PC-9 (cell line): ENCODE data around the gene BCR. TPM values are rescaled to one million over a fixed set of nuclear protein-coding genes. Genes with fewer than 3 reads are reported as not detected.

Experiments
- BruUV-seq: library from RNA; stranded (reverse); fragments of 400-500 nt; replicated peaks from 2 replicates; lab custom pipeline; 2021; lab: Mats Ljungman, UMichigan
- CTCF ChIA-PET: fragments of 300-600 bp; sonication (Branson Sonifier 250); formaldehyde crosslinking; loops from one replicate; lab custom pipeline; 2022; ENCODE audit warnings: antibody characterized with exemption; lab: Charles Lee
- POLR2A ChIA-PET: fragments of 300-600 bp; sonication (Branson Sonifier 250); formaldehyde crosslinking; loops from one replicate; lab custom pipeline; 2022; ENCODE audit warnings: antibody characterized with exemption; ENCODE audit not compliant: unreplicated experiment; lab: Charles Lee
- DNase-seq, 2 experiments: peaks; one replicate each; pipeline versions ENCODE4 v3.0.0 to v3.0.0-alpha.2; 2015 to 2022; ENCODE audit warnings: mixed read lengths in 1 of 2
- H2AFZ ChIP-seq: fragments of 200-600 bp; sonication (generic); 2 replicates; pipeline ENCODE4 v1.8.1; 2017; ENCODE audit warnings: antibody characterized with exemption
- H3F3A ChIP-seq: fragments of 200-600 bp; sonication (generic); 2 replicates; pipeline ENCODE4 v1.8.1; 2017; ENCODE audit warnings: antibody characterized with exemption, mild to moderate bottlenecking, low read depth; ENCODE audit not compliant: insufficient read depth
- H3K27ac ChIP-seq: fragments of 200-600 bp; sonication (generic); 2 replicates; pipeline ENCODE4 v1.6.1; 2016; ENCODE audit warnings: mixed run types
- H3K27me3 ChIP-seq: fragments of 200-600 bp; sonication (generic); 2 replicates; pipeline ENCODE4 v1.6.1; 2016; ENCODE audit warnings: low read depth, mixed run types; ENCODE audit not compliant: insufficient read depth
- H3K36me3 ChIP-seq: fragments of 200-600 bp; sonication (generic); 2 replicates; pipeline ENCODE4 v1.6.1; 2016; ENCODE audit warnings: low read depth, mixed run types
- H3K4me1 ChIP-seq: fragments of 200-600 bp; sonication (generic); replicated peaks from 2 replicates; pipeline ENCODE4 v1.6.1; 2016; ENCODE audit warnings: mixed run types; ENCODE audit not compliant: insufficient read depth
- H3K4me2 ChIP-seq: fragments of 200-600 bp; sonication (generic); 2 replicates; pipeline ENCODE4 v1.6.1; 2017; ENCODE audit warnings: mixed run types
- H3K4me3 ChIP-seq: fragments of 200-600 bp; sonication (generic); 2 replicates; pipeline ENCODE4 v1.6.1; 2016; ENCODE audit warnings: mixed run types
- H3K79me2 ChIP-seq: fragments of 200-600 bp; sonication (generic); 2 replicates; pipeline ENCODE4 v1.6.1; 2017; ENCODE audit warnings: low read depth, mixed run types
- H3K9me2 ChIP-seq: fragments of 200-600 bp; sonication (generic); 2 replicates; pipeline ENCODE4 v1.8.1; 2017; ENCODE audit warnings: mild to moderate bottlenecking; ENCODE audit not compliant: insufficient read depth
- H3K9me3 ChIP-seq: fragments of 200-600 bp; sonication (generic); 2 replicates; pipeline ENCODE4 v1.8.1; 2016; ENCODE audit warnings: low read depth; ENCODE audit not compliant: insufficient read depth
- H4K20me1 ChIP-seq: fragments of 200-600 bp; sonication (generic); 2 replicates; pipeline ENCODE4 v1.8.1; 2017; ENCODE audit not compliant: insufficient read depth
- EZH2 ChIP-seq: fragments of 200-600 bp; sonication (generic); IDR thresholded peaks from 2 replicates; pipeline ENCODE4 v1.8.0; 2017; ENCODE audit warnings: antibody characterized with exemption, low read depth
- intact Hi-C: fragments of 100-400 bp; cut with micrococcal nuclease; formaldehyde crosslinking; loops from one replicate; pipeline ENCODE4 v1.10.0; 2022; ENCODE audit not compliant: unreplicated experiment
- total RNA-seq: library from RNA; stranded (reverse); gene quantifications from 2 replicates; pipeline ENCODE4 v1.2.3, GENCODE V29; 2021
- TF ChIP-seq, protein P1 (sequence below): fragments of 200-600 bp; sonication (generic); conservative IDR thresholded peaks from 2 replicates; pipeline ENCODE4 v1.6.1; 2017; ENCODE audit warnings: mixed run types, antibody characterized with exemption, mild to moderate bottlenecking, moderate library complexity

Gene BCR
- total RNA-seq, 1 experiment from 2014 or later: 47.8 TPM

DNA sequence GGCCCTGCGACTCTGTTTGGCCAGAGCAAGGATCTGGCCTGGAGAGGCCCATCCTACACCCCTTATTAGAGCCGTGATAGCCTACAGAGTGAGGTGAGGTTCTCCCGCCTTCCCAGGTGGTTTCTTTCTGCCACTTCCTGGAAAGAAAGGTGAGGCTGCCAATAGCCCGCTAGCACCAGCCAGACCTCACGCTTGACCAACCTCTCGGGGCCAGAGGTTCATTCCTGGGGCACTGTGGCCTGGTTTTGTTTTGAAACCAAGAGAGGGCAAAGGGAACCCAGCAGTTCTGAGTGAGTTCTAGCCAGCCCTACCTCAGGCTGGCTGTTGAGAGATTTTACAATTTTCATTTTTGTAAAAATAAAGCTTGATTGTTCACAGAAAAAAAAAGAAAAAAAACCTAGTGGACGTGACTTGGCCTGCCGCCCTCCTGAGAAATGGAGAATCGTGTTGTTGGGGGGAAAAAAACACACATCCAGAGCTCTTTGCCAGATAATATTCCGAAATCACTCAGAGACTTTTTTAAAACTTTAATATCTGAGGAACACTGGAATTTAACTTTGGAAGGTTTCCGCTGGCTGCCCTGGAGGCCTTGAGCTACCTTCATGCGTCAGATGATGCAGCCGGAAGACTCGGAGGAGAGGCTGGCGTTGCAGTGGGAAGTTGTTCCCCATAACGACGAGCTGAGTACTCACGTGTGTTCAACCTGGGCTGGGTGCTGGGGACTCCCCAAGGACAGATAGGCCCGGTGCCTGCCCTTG lies 84.5 kb downstream of the BCR start:
- TF ChIP-seq EZH2: no peak
- TF ChIP-seq, protein P1, sequence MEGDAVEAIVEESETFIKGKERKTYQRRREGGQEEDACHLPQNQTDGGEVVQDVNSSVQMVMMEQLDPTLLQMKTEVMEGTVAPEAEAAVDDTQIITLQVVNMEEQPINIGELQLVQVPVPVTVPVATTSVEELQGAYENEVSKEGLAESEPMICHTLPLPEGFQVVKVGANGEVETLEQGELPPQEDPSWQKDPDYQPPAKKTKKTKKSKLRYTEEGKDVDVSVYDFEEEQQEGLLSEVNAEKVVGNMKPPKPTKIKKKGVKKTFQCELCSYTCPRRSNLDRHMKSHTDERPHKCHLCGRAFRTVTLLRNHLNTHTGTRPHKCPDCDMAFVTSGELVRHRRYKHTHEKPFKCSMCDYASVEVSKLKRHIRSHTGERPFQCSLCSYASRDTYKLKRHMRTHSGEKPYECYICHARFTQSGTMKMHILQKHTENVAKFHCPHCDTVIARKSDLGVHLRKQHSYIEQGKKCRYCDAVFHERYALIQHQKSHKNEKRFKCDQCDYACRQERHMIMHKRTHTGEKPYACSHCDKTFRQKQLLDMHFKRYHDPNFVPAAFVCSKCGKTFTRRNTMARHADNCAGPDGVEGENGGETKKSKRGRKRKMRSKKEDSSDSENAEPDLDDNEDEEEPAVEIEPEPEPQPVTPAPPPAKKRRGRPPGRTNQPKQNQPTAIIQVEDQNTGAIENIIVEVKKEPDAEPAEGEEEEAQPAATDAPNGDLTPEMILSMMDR: no peak
- BruUV-seq: no TSS peak
- no peaks in the 10 kb centered on the region for H3K9me3 ChIP-seq
- H2AFZ ChIP-seq: no peak overlapping the region
- H3K27ac ChIP-seq: peak overlapping the region; percentile 27; the same call in 1 of the 2 replicates
- H4K20me1 ChIP-seq: no peaks in the 10 kb centered on the region; the same call in none of the 2 replicates
- H3K4me2 ChIP-seq: no peak overlapping the region
- intact Hi-C loops: loop anchor here (5.0 kb wide), 1 partner anchor 82 kb away; the partner anchor contains the start of gene BCR
- POLR2A ChIA-PET: no interaction called here
- peak; percentile 49 to 58 for DNase-seq
- H3K4me1 ChIP-seq: 0 out of 2 replicates have a peak, but pooled peaks cover 5% of the 10 kb centered on the region
- no peaks in the 10 kb centered on the region for H3K36me3 ChIP-seq
- no peaks in the 10 kb centered on the region for H3K9me2 ChIP-seq
- CTCF ChIA-PET: no interaction called here
- no peaks in the 10 kb centered on the region for H3K79me2 ChIP-seq
- H3F3A ChIP-seq: no peaks in the 10 kb centered on the region; the same call in 1 of the 2 replicates
- H3K27me3 ChIP-seq: no peaks in the 10 kb centered on the region
- no peak overlapping the region for H3K4me3 ChIP-seq

DNA sequence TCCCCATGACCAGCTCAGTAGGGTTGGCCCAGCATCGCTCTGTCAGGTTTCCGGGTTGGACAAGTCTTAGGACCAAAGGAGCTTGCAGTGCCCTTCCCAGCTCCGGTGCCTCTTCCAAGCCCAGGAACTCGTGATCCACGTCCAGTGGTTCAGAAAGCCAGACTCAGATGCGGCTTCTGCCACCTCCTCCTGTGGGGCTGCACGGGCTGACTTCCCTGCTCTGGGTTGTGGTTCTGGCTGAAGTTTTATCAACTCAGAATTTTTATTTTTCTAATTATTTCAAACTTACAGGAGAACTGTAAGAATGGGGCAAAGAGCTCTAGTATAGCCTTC lies 85.0 kb downstream of the BCR start:
- H3K27me3 ChIP-seq: no peaks in the 10 kb centered on the region
- POLR2A ChIA-PET: interaction anchor here (0.6 kb wide), 1 partner anchor 15 kb away, joined by 7 read pairs; no protein-coding TSS in a partner anchor
- no peak overlapping the region for H2AFZ ChIP-seq
- H3F3A ChIP-seq: no peaks in the 10 kb centered on the region; the same call in 1 of the 2 replicates
- no peaks in the 10 kb centered on the region for H3K9me2 ChIP-seq
- H3K36me3 ChIP-seq: no peaks in the 10 kb centered on the region
- no peak overlapping the region for H3K4me3 ChIP-seq
- no peaks in the 10 kb centered on the region for H3K9me3 ChIP-seq
- H3K4me2 ChIP-seq: no peak overlapping the region
- CTCF ChIA-PET: no interaction called here
- no TSS peak for BruUV-seq
- no peaks in the 10 kb centered on the region; the same call in none of the 2 replicates for H4K20me1 ChIP-seq
- intact Hi-C loops: no loop called here
- DNase-seq: no peak
- H3K4me1 ChIP-seq: 0 out of 2 replicates have a peak, but pooled peaks cover 5% of the 10 kb centered on the region
- H3K27ac ChIP-seq: no peak overlapping the region
- H3K79me2 ChIP-seq: no peaks in the 10 kb centered on the region
- no peak for TF ChIP-seq EZH2

- POLR2A ChIA-PET: no interaction called here
- no peaks in the 10 kb centered on the region; the same call in 1 of the 2 replicates for H3K36me3 ChIP-seq
- no peaks in the 10 kb centered on the region for H3K9me3 ChIP-seq
- 0 out of 2 replicates have a peak, but pooled peaks cover 5% of the 10 kb centered on the region for H3K4me1 ChIP-seq
- TF ChIP-seq, protein P1: no peak
- TF ChIP-seq EZH2: no peak
- H3K79me2 ChIP-seq: no peaks in the 10 kb centered on the region
- intact Hi-C loops: no loop called here
- no peak for DNase-seq
- no peak overlapping the region for H3K4me2 ChIP-seq
- no peaks in the 10 kb centered on the region for H3K9me2 ChIP-seq
- H3K27me3 ChIP-seq: no peaks in the 10 kb centered on the region
- no TSS peak for BruUV-seq
- no peak overlapping the region for H2AFZ ChIP-seq
- CTCF ChIA-PET: no interaction called here
- H3F3A ChIP-seq: no peaks in the 10 kb centered on the region; the same call in 1 of the 2 replicates
- H3K27ac ChIP-seq: no peak overlapping the region
- no peak overlapping the region for H3K4me3 ChIP-seq
- no peaks in the 10 kb centered on the region; the same call in none of the 2 replicates for H4K20me1 ChIP-seq
Measured at GRCh38 chr22:23266780-23267179, 86.5 kb downstream of the BCR start.
